ES-I3 (cell line): ENCODE measurements around the gene CDC42.

Source experiments
- H3K36me3 ChIP-seq: 2 replicates; pipeline ENCODE4 v1.6.1; 2013; ENCODE audit warnings: mild to moderate bottlenecking, low read length, control low read depth, moderate library complexity; ENCODE audit not compliant: insufficient read depth
- H3K4me1 ChIP-seq: 2 replicates; pipeline ENCODE4 v1.6.1; 2013; ENCODE audit warnings: mild to moderate bottlenecking, control low read depth, low read length; ENCODE audit not compliant: insufficient read depth
- H3K9ac ChIP-seq: 2 replicates; pipeline ENCODE4 v1.6.1; 2013; ENCODE audit warnings: low read depth, mild to moderate bottlenecking, low read length, moderate library complexity
- H3K9me3 ChIP-seq: 2 replicates; pipeline ENCODE4 v1.6.1; 2013; ENCODE audit warnings: mild to moderate bottlenecking, low read length, moderate library complexity; ENCODE audit not compliant: control insufficient read depth, insufficient read depth

The CDC42 gene

DNA sequence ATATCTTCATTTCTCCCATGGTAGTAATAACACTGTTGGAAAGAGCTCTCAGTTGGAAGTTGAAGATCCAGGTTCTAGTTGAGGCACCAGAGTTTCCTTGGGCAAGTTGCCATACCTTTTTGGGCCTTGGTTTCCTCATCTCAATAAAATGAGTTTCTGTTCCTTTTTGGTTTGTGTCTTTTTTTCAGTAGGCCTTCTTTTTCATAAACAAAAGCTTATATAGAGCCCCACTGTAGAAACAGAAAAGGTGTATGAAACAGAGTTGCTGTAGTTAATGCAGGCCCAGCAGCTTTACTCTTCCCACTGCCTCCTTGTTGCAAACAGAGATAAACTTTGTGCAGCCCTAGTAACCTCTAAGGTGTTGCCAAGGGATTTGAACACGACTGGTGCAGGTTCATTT, 48.7 kb downstream of the CDC42 start:
- Histone ChIP-seq H3K36me3 (peaks cover 18% of the 10 kb centered on the region), H3K9me3 (no peaks in the 10 kb centered on the region), H3K4me1 (peaks cover 5% of the 10 kb centered on the region; the same call in 1 of the 2 replicates), H3K9ac (no peak overlapping the region)

DNA sequence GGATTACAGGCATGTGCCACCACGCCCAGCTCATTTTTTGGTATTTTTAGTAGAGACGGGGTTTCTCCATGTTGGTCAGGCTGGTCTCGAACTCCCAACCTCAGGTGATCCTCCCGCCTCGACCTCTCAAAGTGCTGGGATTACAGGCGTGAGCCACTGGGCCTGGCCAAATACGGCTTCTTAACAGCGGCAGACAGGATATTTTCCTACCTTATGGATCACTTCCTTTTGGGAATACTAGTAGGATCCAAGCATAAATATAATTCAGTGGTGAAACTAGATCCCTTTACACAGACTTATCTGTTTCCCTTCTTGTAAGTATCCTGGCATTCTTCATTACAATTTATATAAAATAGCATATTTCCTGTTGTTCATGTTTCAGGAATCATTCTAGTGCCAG, 49.5 kb downstream of the CDC42 start:
- no peak overlapping the region for H3K9ac ChIP-seq
- peaks cover 5% of the 10 kb centered on the region; the same call in 1 of the 2 replicates for H3K4me1 ChIP-seq
- H3K9me3 ChIP-seq = no peaks in the 10 kb centered on the region
- peaks cover 12% of the 10 kb centered on the region; the same call in 1 of the 2 replicates for H3K36me3 ChIP-seq

GRCh38 chr1:22102746-22103145, 50.2 kb downstream of the CDC42 start:
- H3K9ac ChIP-seq = no peak overlapping the region
- H3K4me1 ChIP-seq = peaks cover 5% of the 10 kb centered on the region; the same call in 1 of the 2 replicates
- H3K36me3 ChIP-seq = peaks cover 9% of the 10 kb centered on the region; the same call in 1 of the 2 replicates
- H3K9me3 ChIP-seq = no peaks in the 10 kb centered on the region

DNA sequence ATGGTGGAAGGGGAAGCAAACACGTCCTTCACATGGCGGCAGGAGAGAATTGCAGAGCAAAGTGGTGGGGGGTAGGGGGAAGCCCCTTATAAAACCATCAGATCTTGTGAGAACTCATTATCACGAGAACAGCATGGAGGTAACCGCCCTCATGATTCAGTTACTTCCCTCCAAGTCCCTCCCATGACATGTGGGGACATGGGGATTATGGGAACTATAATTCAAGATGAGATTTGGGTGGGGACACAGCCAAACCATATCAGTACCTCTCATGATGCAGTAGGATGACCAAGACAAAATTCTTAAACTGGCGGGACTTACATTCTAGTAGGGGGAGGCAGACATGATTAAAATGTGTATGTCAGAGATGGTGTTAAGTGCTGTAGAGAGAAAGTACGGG, 51.6 kb downstream of the CDC42 start:
- Histone ChIP-seq H3K9ac (no peak overlapping the region), H3K4me1 (peaks cover 5% of the 10 kb centered on the region; the same call in 1 of the 2 replicates), H3K36me3 (peaks cover 9% of the 10 kb centered on the region; the same call in 1 of the 2 replicates), H3K9me3 (no peaks in the 10 kb centered on the region)

- Histone ChIP-seq H3K9me3 (no peaks in the 10 kb centered on the region), H3K9ac (no peak overlapping the region), H3K4me1 (peaks cover 5% of the 10 kb centered on the region; the same call in 1 of the 2 replicates), H3K36me3 (0 out of 2 replicates have a peak, but pooled peaks cover 5% of the 10 kb centered on the region)
Measured at GRCh38 chr1:22104865-22105437, 52.4 kb downstream of the CDC42 start.

GRCh38 chr1:22105611-22106207, 53.2 kb downstream of the CDC42 start:
- 0 out of 2 replicates have a peak, but pooled peaks cover 5% of the 10 kb centered on the region for H3K36me3 ChIP-seq
- H3K4me1 ChIP-seq = peaks cover 5% of the 10 kb centered on the region; the same call in 1 of the 2 replicates
- no peak overlapping the region for H3K9ac ChIP-seq
- H3K9me3 ChIP-seq = no peaks in the 10 kb centered on the region

- Histone ChIP-seq H3K9ac (no peak overlapping the region), H3K36me3 (peaks cover 5% of the 10 kb centered on the region; the same call in 1 of the 2 replicates), H3K4me1 (peaks cover 5% of the 10 kb centered on the region; the same call in 1 of the 2 replicates), H3K9me3 (no peaks in the 10 kb centered on the region)
Measured at GRCh38 chr1:22107126-22107525, 54.6 kb downstream of the CDC42 start.

DNA sequence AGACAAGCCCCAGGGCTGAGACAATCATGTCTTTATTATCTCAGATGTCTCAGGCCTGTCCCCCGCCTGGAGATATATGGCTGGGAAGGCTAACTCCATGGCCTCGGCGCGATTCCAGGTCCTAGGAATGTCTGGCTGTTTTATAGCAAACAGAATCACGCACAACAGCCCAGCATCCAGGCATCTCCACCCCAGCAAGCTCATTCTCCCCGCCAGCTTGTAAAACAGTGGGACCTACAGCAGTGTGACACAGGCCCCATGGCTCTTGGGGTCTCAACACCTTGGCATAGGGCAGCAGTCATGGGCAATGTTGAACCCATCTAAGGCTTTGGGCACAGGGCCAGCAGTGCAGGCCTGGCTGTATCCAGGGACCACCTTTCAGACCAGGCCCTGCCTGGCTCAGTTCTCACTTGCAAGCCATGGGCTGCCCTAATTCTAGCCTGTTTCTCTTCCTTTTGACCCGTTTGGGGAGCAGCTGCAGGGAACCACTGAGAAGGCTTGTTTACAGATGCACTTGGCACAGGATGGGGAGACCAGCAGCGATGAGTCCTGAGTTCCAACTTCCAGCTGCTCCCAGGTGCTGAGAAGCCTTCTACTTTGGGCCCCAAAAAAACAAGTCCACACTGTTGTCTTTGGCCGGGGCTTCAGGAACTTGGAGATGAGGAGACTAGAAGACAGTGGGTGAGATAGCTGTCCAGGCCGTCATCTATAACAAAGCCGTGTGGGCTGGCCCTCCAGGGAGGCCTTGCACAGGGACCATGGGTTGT, 56.0 kb downstream of the CDC42 start:
- Histone ChIP-seq H3K36me3 (peaks cover 5% of the 10 kb centered on the region; the same call in 1 of the 2 replicates), H3K9me3 (no peaks in the 10 kb centered on the region), H3K9ac (no peak overlapping the region), H3K4me1 (peaks cover 5% of the 10 kb centered on the region; the same call in 1 of the 2 replicates)

DNA sequence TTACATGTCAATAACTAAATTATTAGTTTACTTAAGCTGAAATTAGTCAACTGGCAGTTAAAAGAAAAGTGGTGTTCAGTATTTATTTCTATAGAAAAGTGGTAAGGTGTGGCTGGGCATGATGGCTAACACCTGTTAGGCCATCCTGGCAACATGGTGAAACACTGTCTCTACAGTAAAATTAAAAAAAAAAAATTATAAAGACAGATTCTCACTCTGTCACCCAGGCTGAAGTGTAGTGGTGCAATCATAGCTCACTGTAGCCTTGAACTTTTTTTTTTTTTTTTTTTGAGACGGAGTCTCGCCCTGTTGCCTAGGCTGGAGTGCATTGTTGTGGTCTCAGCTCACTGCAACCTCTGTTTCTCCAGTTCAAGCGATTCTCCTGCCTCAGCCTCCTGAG, 57.5 kb downstream of the CDC42 start:
- H3K4me1 ChIP-seq = peaks cover 12% of the 10 kb centered on the region; the same call in 1 of the 2 replicates
- no peak overlapping the region for H3K9ac ChIP-seq
- H3K9me3 ChIP-seq = no peaks in the 10 kb centered on the region
- peaks cover 9% of the 10 kb centered on the region; the same call in 1 of the 2 replicates for H3K36me3 ChIP-seq

DNA sequence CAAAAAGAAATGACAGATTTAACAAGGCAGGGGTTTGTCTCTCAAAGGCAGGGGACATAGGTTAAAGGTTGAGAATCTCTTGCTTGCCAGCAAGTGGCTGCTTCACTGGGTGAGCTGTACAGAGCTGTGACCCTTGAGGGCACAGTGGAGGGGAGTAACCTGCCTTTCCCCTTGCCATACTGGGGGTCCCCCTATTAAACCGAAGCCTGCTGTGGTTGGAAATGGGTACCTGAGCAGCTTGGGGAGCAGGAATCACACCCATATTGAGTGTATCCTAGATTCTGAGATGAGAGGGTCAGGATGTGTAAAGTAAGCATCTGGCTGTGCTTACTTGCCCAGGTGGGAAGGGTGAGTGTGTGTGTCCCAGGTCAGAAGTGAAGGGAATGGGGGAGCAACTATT, 58.6 kb downstream of the CDC42 start:
- no peak overlapping the region for H3K9ac ChIP-seq
- H3K9me3 ChIP-seq = no peaks in the 10 kb centered on the region
- peaks cover 9% of the 10 kb centered on the region; the same call in 1 of the 2 replicates for H3K36me3 ChIP-seq
- H3K4me1 ChIP-seq = peaks cover 8% of the 10 kb centered on the region; the same call in 1 of the 2 replicates

DNA sequence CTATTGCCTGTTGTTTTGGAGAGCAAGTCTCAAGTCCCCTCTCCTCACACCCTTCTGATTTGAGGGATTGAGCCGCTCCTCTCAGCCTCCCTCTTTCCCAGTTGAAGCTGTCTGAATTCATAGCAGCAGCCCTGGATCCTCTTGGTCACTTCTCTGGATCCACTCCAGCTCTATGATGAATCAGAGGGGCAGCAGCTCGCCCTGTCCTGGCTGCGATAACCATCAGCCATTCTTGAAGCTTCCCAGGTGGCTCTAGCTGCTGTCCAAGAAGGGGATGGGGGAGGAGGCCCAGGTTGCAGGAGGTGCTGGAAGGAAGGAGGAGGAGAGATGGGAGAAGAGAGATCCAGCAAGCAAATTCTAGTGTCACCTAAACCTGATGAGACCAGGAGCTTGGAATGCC, 59.1 kb downstream of the CDC42 start:
- Histone ChIP-seq H3K4me1 (peaks cover 7% of the 10 kb centered on the region; the same call in 1 of the 2 replicates), H3K9me3 (no peaks in the 10 kb centered on the region), H3K36me3 (peaks cover 9% of the 10 kb centered on the region; the same call in 1 of the 2 replicates), H3K9ac (no peak overlapping the region)

DNA sequence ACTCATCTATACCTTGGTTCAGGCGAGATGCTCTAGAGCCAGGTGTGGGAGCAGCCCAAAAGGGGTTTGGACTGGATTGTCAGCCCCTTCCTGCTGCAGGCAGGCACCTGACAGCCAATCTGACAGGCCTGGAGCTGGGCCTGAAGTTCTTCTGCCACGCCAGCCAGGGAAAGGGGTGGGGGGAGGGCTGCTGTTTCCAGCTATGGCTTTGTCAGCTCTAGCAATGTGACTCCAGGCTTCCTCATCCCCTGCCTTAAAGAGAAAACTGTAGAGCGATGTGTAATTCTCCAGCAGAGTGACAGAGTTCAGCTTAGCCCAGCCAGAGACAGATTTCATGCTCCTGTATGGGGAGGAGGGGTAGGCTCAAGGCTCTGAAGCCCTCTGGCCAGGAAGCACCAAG, 60.0 kb downstream of the CDC42 start:
- no peaks in the 10 kb centered on the region for H3K9me3 ChIP-seq
- H3K4me1 ChIP-seq = peaks cover 7% of the 10 kb centered on the region; the same call in 1 of the 2 replicates
- peaks cover 9% of the 10 kb centered on the region; the same call in 1 of the 2 replicates for H3K36me3 ChIP-seq
- H3K9ac ChIP-seq = no peak overlapping the region

DNA sequence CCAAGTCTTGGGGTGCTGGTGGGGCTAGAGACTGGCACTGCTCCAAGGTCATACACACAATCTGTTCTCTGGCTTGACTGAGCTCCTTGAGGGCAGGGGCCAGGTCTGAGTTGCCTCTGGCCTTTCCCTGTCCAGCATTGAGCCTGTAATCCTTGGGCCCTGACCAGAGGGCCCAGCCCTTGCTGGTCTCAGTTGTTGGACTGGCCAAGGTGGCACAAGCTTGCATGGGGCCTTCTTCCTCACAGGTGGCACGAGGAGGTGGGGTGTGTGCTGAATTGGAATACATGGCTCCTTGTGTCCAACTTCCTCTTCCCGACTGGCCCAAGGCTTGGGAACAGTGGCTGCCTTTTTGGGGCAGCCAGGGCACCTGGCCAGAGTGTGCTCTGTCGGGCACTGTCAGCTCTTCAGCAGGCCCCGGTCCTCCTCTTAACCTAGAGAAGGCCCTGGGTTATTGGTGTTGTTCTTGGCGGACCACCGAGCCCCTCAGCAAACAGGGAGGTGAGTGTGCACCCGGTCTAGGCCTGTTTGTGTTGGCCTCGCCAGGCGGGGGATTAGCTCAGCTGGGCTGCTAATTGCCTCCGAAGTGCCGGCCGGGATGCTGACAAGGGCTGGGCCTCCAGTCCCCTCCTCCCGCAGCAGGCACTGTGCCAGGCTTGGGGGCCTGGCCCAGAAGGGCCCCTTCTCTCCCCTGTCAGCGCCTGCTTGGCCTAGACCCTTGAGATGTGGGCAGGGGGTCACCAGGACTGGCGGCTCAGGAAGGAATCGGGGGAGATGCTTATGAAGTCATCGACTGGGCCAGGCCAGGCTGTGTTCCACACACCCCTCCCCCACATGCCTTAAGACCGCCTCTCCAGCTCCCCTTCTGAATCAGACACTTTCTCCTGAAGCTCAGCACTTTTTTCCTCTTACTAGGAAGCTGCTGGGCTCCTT, 61.8 kb downstream of the CDC42 start:
- Histone ChIP-seq H3K4me1 (peaks cover 7% of the 10 kb centered on the region; the same call in 1 of the 2 replicates), H3K36me3 (peaks cover 5% of the 10 kb centered on the region; the same call in 1 of the 2 replicates), H3K9me3 (no peaks in the 10 kb centered on the region), H3K9ac (no peak overlapping the region)
